GM12878 (cell line): Measurements from ENCODE around the gene SPRY2. TPM values are rescaled to one million over a fixed set of nuclear protein-coding genes. Genes with fewer than 3 reads are reported as not detected.

Experiments used
- ATAC-seq: fragments of 200-7000 bp; cut with Tn5 transposase; 3 replicates; pipeline ENCODE4 v1.9.1; 2020; ENCODE audit warnings: mild to moderate bottlenecking, moderate library complexity
- BruUV-seq: library from RNA; stranded (reverse); fragments of 400-500 nt; replicated peaks from 2 replicates; lab custom pipeline; 2021; lab: Mats Ljungman, UMichigan
- CTCF ChIA-PET: fragments of 300-600 bp; sonication (Branson Sonifier 250); formaldehyde crosslinking; extraction: SDS; loops from one replicate; lab custom pipeline; 2021; ENCODE audit warnings: inconsistent platforms; lab: Yijun Ruan, JAX
- POLR2A ChIA-PET: fragments of 350-600 bp; formaldehyde crosslinking; extraction: SDS; loops from one replicate; lab custom pipeline; 2021; ENCODE audit warnings: inconsistent platforms; lab: Charles Lee
- RAD21 ChIA-PET: fragments of 300-600 bp; sonication (Branson Sonifier 250); formaldehyde crosslinking; loops from one replicate; lab custom pipeline; 2023; ENCODE audit warnings: antibody characterized with exemption; ENCODE audit not compliant: unreplicated experiment; lab: Charles Lee
- SMC1A ChIA-PET: fragments of 300-600 bp; sonication (Branson Sonifier 250); formaldehyde crosslinking; loops from one replicate; lab custom pipeline; 2023; ENCODE audit not compliant: unreplicated experiment, uncharacterized antibody; lab: Charles Lee
- DNase-seq: peaks from one replicate; pipeline ENCODE4 v3.0.0-alpha.2; 2011; ENCODE audit warnings: low read depth, low spot score
- FAIRE-seq: peaks from 3 replicates; lab custom pipeline; 2011; peaks lifted over from hg19 to GRCh38; lab: Jason Lieb, UNC
- H2AFZ ChIP-seq: 2 replicates; pipeline ENCODE4 v1.6.0; 2011; ENCODE audit warnings: low read depth, low read length, control low read depth; ENCODE audit not compliant: control insufficient read depth
- H3K27ac ChIP-seq: 2 replicates; pipeline ENCODE4 v1.5.1; 2011; ENCODE audit warnings: control low read depth; ENCODE audit not compliant: control insufficient read depth, insufficient read depth
- H3K27me3 ChIP-seq, 2 experiments: replicated peaks in 1 of 2; 2 replicates each; pipeline versions ENCODE4 v1.6.0 to v1.6.1; 2011; ENCODE audit warnings: low read length in 1 of 2; ENCODE audit not compliant: control insufficient read depth in 2 of 2, insufficient read depth in 2 of 2
- H3K36me3 ChIP-seq, 2 experiments: 2 replicates each; pipeline ENCODE4 v1.5.1; 2011; ENCODE audit warnings: low read length in 1 of 2; ENCODE audit not compliant: control insufficient read depth in 2 of 2, insufficient read depth in 2 of 2
- H3K4me1 ChIP-seq: 2 replicates; pipeline ENCODE4 v1.6.1; 2011; ENCODE audit warnings: mild to moderate bottlenecking, low read length, moderate library complexity, mixed read lengths; ENCODE audit not compliant: control insufficient read depth, insufficient read depth
- H3K4me2 ChIP-seq: 2 replicates; pipeline ENCODE4 v1.6.0; 2011; ENCODE audit warnings: control low read depth; ENCODE audit not compliant: control insufficient read depth, insufficient read depth
- H3K4me3 ChIP-seq: fragments of 200-600 bp; sonication (generic); 2 replicates; pipeline ENCODE4 v1.5.1; 2016
- H3K79me2 ChIP-seq: 2 replicates; pipeline ENCODE4 v1.6.0; 2011; ENCODE audit warnings: low read length; ENCODE audit not compliant: control insufficient read depth, insufficient read depth
- H3K9ac ChIP-seq: 2 replicates; pipeline ENCODE4 v1.8.0; 2011; ENCODE audit warnings: low read length, control low read depth, mixed read lengths; ENCODE audit not compliant: control insufficient read depth, insufficient read depth
- H3K9me3 ChIP-seq: replicated peaks from 3 replicates; pipeline ENCODE4 v1.5.1; 2011; ENCODE audit warnings: mild to moderate bottlenecking, low read length; ENCODE audit not compliant: control insufficient read depth, insufficient read depth
- H4K20me1 ChIP-seq: 2 replicates; pipeline ENCODE4 v1.6.0; 2011; ENCODE audit not compliant: control insufficient read depth, insufficient read depth
- BCL11A ChIP-seq: IDR thresholded peaks from 2 replicates; pipeline ENCODE4 v1.6.1; 2011; ENCODE audit warnings: low read depth, low read length
- FOS ChIP-seq: IDR thresholded peaks from 3 replicates; pipeline ENCODE4 v1.6.1; 2011; ENCODE audit warnings: borderline replicate concordance; ENCODE audit not compliant: insufficient read length; ENCODE audit errors: extremely low read depth
- MLLT1 ChIP-seq: fragments of 450-650 bp; IDR thresholded peaks from 2 replicates; pipeline ENCODE4 v1.6.1; 2016; ENCODE audit warnings: mild to moderate bottlenecking
- NFYB ChIP-seq: IDR thresholded peaks from 2 replicates; pipeline ENCODE4 v1.6.1; 2011; ENCODE audit warnings: low read depth, mild to moderate bottlenecking, low read length, improper control_type of control experiment, moderate library complexity; ENCODE audit not compliant: insufficient read depth
- RAD21 ChIP-seq: IDR thresholded peaks from 2 replicates; pipeline ENCODE4 v1.6.1; 2011; ENCODE audit warnings: mild to moderate bottlenecking, low read depth, low read length, moderate library complexity; ENCODE audit not compliant: insufficient read depth
- RUNX3 ChIP-seq: IDR thresholded peaks from 2 replicates; pipeline ENCODE4 v1.6.1; 2012; ENCODE audit warnings: low read length, inconsistent platforms
- in situ Hi-C: fragments of 300-500 bp; cut with MboI; formaldehyde crosslinking; loops from 9 replicates; pipeline ENCODE4 v1.14.3; 2018; ENCODE audit warnings: mixed read lengths
- intact Hi-C: fragments of 100-400 bp; cut with micrococcal nuclease; formaldehyde crosslinking; loops from one replicate; pipeline ENCODE4 v1.14.2; 2022; ENCODE audit not compliant: unreplicated experiment
- polyA plus RNA-seq, 11 experiments: library from polyadenylated mRNA; depleted of rRNA in 4 of 11; unstranded in 6 of 11; stranded (reverse) in 5 of 11; fragments of >200 nt; fragmentation: Nextera tagmentation in 4 of 11; fragmentation: Illumina TruSeq in 1 of 11; extraction: Ambion mirVana in 4 of 11; extraction: Trizol in 1 of 11; gene quantifications; 1 replicate in 1 of 11; 2 replicates in 10 of 11; pipeline versions ENCODE4 v1.2.1 to v1.2.3, GENCODE V29; 2011 to 2016; ENCODE audit warnings: inconsistent platforms in 2 of 11, missing spikeins in 2 of 11, low read depth in 1 of 11
- total RNA-seq, 4 experiments: library from RNA; depleted of rRNA in 3 of 4; stranded (reverse); fragments of >200 nt in 3 of 4; fragmentation: Illumina TruSeq in 1 of 4; extraction: Trizol in 1 of 4; gene quantifications; 2 replicates each; pipeline versions ENCODE4 v1.2.1 to v1.2.3, GENCODE V29; 2013 to 2021

Gene SPRY2
- total and polyA plus RNA-seq, 10 of the 15 experiments (the other 5 are each of a cell fraction or from before 2014, with no cell fraction given) = 1.8 to 82.1 (median 9.2) TPM

- no peaks in the 10 kb centered on the region for H3K36me3 ChIP-seq
- ChIA-PET POLR2A (interaction anchor here (1.3 kb wide), 1 partner anchor 11 kb away, joined by 3 read pairs; no protein-coding TSS in a partner anchor), CTCF (interaction anchor here (0.6 to 3.9 kb wide), 12 partner anchors 8 to 707 kb away, joined by 3 to 22 read pairs (median 5); no protein-coding TSS in a partner anchor), SMC1A (interaction anchor here (0.7 to 3.9 kb wide), 19 partner anchors 9 to 632 kb away, joined by 3 to 37 read pairs (median 4); no protein-coding TSS in a partner anchor), RAD21 (interaction anchor here (0.9 to 4.1 kb wide), 8 partner anchors 9 to 91 kb away, joined by 3 to 37 read pairs (median 3); no protein-coding TSS in a partner anchor)
- no peaks in the 10 kb centered on the region for H3K79me2 ChIP-seq
- no peaks in the 10 kb centered on the region for H3K9me3 ChIP-seq
- 0 out of 2 replicates have a peak, but pooled peaks have one; percentile 39 for TF ChIP-seq MLLT1
- peak; percentile 52; the same call in 1 of the 2 replicates for TF ChIP-seq RUNX3
- no peak for TF ChIP-seq FOS
- TF ChIP-seq BCL11A = no peak
- 0 out of 2 replicates have a peak, but pooled peaks have one; percentile 14 for TF ChIP-seq RAD21
- TF ChIP-seq NFYB = peak; percentile 63
- no peaks in the 10 kb centered on the region for H4K20me1 ChIP-seq
- FAIRE-seq = no peak
- DNase-seq = no peak
- H3K4me2 ChIP-seq = no peak overlapping the region
- in situ Hi-C loops (no loop called here), intact Hi-C loops (no loop called here)
- no peaks in the 10 kb centered on the region for H3K4me1 ChIP-seq
- H2AFZ ChIP-seq = no peak overlapping the region
- no peak overlapping the region for H3K4me3 ChIP-seq
- BruUV-seq = no TSS peak
- H3K27ac ChIP-seq = no peak overlapping the region
- ATAC-seq = peak; percentile 91
- H3K9ac ChIP-seq = no peak overlapping the region
- H3K27me3 ChIP-seq = no peaks in the 10 kb centered on the region
Measured at GRCh38 chr13:80386002-80386401, 45.1 kb upstream of the SPRY2 start.
